K562 (cell line): ENCODE results near the gene PHF21B. TPM values are rescaled to one million over a fixed set of nuclear protein-coding genes. Genes with fewer than 3 reads are reported as not detected.

Experiments
- ATAC-seq: fragments of 200-7000 bp; cut with Tn5 transposase; 3 replicates; pipeline ENCODE4 v1.9.1; 2020; ENCODE audit warnings: moderate library complexity
- BruUV-seq: library from RNA; stranded (reverse); fragments of 400-500 nt; replicated peaks from 2 replicates; lab custom pipeline; 2021; lab: Mats Ljungman, UMichigan
- CTCF ChIA-PET: fragments of 300-600 bp; formaldehyde crosslinking; extraction: SDS; loops from one replicate; lab custom pipeline; 2021; ENCODE audit warnings: low intra/inter-chr PET ratio; lab: Yijun Ruan, JAX
- POLR2A ChIA-PET: fragments of 300-600, 350-650 bp; sonication (Branson Sonifier 250); formaldehyde crosslinking; extraction: SDS; loops from one replicate; lab custom pipeline; 2021; ENCODE audit warnings: antibody characterized with exemption, inconsistent platforms; lab: Yijun Ruan, JAX
- DNase-seq, 4 experiments: peaks; one replicate each; pipeline versions ENCODE4 v3.0.0 to v3.0.0-alpha.2; 2011 to 2018; ENCODE audit warnings: low spot score in 3 of 4, mixed read lengths in 3 of 4; ENCODE audit errors: extremely low read depth in 1 of 4
- FAIRE-seq: peaks from 2 replicates; lab custom pipeline; 2011; peaks lifted over from hg19 to GRCh38; lab: Jason Lieb, UNC
- H2AFZ ChIP-seq: 2 replicates; pipeline ENCODE4 v1.6.0; 2011; ENCODE audit warnings: low read depth, low read length, control low read depth, inconsistent platforms
- H3K27ac ChIP-seq: fragments of 200-600 bp; 3 replicates; pipeline ENCODE4 v1.8.0; 2011; ENCODE audit warnings: low read depth, mild to moderate bottlenecking, control low read depth, inconsistent platforms, low read length, moderate library complexity, mixed read lengths; ENCODE audit errors: extremely low read depth
- H3K27me3 ChIP-seq, 2 experiments: fragments of 300-600 bp in 1 of 2; 2 replicates in 1 of 2; 3 replicates in 1 of 2; pipeline versions ENCODE4 v1.6.0 to v1.8.0; 2011; ENCODE audit warnings: inconsistent platforms in 2 of 2, low read length in 2 of 2, mild to moderate bottlenecking in 1 of 2, mixed read lengths in 1 of 2, moderate library complexity in 1 of 2; ENCODE audit not compliant: control insufficient read depth in 2 of 2, insufficient read depth in 2 of 2
- H3K36me3 ChIP-seq: fragments of 300-600 bp; 3 replicates; pipeline ENCODE4 v1.8.0; 2011; ENCODE audit warnings: mild to moderate bottlenecking, low read length, inconsistent platforms; ENCODE audit not compliant: control insufficient read depth, insufficient read depth
- H3K4me1 ChIP-seq, 2 experiments: fragments of 200-600 bp in 1 of 2; replicated peaks in 1 of 2; 2 replicates in 1 of 2; 3 replicates in 1 of 2; pipeline versions ENCODE4 v1.5.1 to v1.8.0; 2011; ENCODE audit warnings: inconsistent platforms in 2 of 2, low read length in 2 of 2, mild to moderate bottlenecking in 1 of 2, mixed read lengths in 1 of 2, moderate library complexity in 1 of 2; ENCODE audit not compliant: control insufficient read depth in 2 of 2, insufficient read depth in 2 of 2
- H3K4me2 ChIP-seq: 2 replicates; pipeline ENCODE4 v1.6.1; 2011; ENCODE audit warnings: low read length, control low read depth, inconsistent platforms, mixed read lengths; ENCODE audit not compliant: insufficient read depth
- H3K4me3 ChIP-seq: fragments of 200-600 bp; sonication (generic), shearing (Covaris generic); 2 replicates; pipeline ENCODE4 v1.5.1; 2016; ENCODE audit warnings: control low read depth, inconsistent platforms
- H3K79me2 ChIP-seq: fragments of 200-600 bp; 3 replicates; pipeline ENCODE4 v1.8.0; 2011; ENCODE audit warnings: low read length, inconsistent platforms; ENCODE audit not compliant: control insufficient read depth, insufficient read depth
- H3K9ac ChIP-seq, 2 experiments: 2 replicates each; pipeline versions ENCODE4 v1.6.0 to v1.6.1; 2011; ENCODE audit warnings: low read depth in 2 of 2, low read length in 2 of 2, control low read depth in 1 of 2, inconsistent platforms in 1 of 2, mild to moderate bottlenecking in 1 of 2, mixed read lengths in 1 of 2; ENCODE audit not compliant: insufficient read depth in 1 of 2
- H3K9me1 ChIP-seq: one replicate; pipeline ENCODE4 v1.6.0; 2011; ENCODE audit warnings: inconsistent platforms, mild to moderate bottlenecking, low read length, moderate library complexity; ENCODE audit not compliant: control insufficient read depth, insufficient read depth
- H3K9me3 ChIP-seq: replicated peaks from 2 replicates; pipeline ENCODE4 v1.5.1; 2011; ENCODE audit warnings: low read depth, low read length, inconsistent platforms; ENCODE audit not compliant: control insufficient read depth, insufficient read depth
- H4K20me1 ChIP-seq: replicated peaks from 2 replicates; pipeline ENCODE4 v1.6.1; 2011; ENCODE audit warnings: low read length, inconsistent platforms, mixed read lengths; ENCODE audit not compliant: control insufficient read depth, insufficient read depth
- BACH1 ChIP-seq: fragments of 200-800 bp; sonication (Bioruptor generic); IDR thresholded peaks from 2 replicates; pipeline ENCODE4 v1.6.1; 2016; ENCODE audit warnings: missing genetic modification characterization, missing compliant biosample characterization
- CREM ChIP-seq: IDR thresholded peaks from 2 replicates; pipeline ENCODE4 v1.6.1; 2014; ENCODE audit warnings: antibody characterized with exemption, low read depth
- ID3 ChIP-seq, 2 experiments: fragments of 250-450 bp in 1 of 2; fragments of 450-650 bp in 1 of 2; sonication (Bioruptor Pico) in 1 of 2; IDR thresholded peaks; 2 replicates each; pipeline versions ENCODE4 v1.6.1 to v1.8.0; 2016 to 2021; ENCODE audit warnings: mild to moderate bottlenecking in 2 of 2, moderate library complexity in 2 of 2, missing compliant biosample characterization in 1 of 2, missing genetic modification characterization in 1 of 2
- JUN ChIP-seq, 2 experiments: sonication (generic) in 1 of 2; formaldehyde crosslinking in 1 of 2; IDR thresholded peaks; 2 replicates each; pipeline versions ENCODE4 v1.6.1 to v1.8.0; 2012 to 2022; ENCODE audit warnings: borderline replicate concordance in 2 of 2, mild to moderate bottlenecking in 2 of 2, improper control_type of control experiment in 1 of 2, low read depth in 1 of 2, low read length in 1 of 2, missing genetic modification reagents in 1 of 2
- MAFF ChIP-seq: IDR thresholded peaks from 2 replicates; pipeline ENCODE4 v1.6.1; 2012; ENCODE audit warnings: low read length, improper control_type of control experiment
- MLLT1 ChIP-seq, 2 experiments: fragments of 450-650 bp; IDR thresholded peaks; 2 replicates each; pipeline ENCODE4 v1.6.1; 2016
- PML ChIP-seq: IDR thresholded peaks from 2 replicates; pipeline ENCODE4 v1.6.1; 2012; ENCODE audit warnings: low read length, inconsistent platforms
- PTRF ChIP-seq: fragments of 450-650 bp; IDR thresholded peaks from 2 replicates; pipeline ENCODE4 v1.6.1; 2016; ENCODE audit warnings: mild to moderate bottlenecking, missing genetic modification characterization, missing compliant biosample characterization
- TEAD1 ChIP-seq, 2 experiments: fragments of 450-650 bp in 1 of 2; sonication (generic) in 1 of 2; formaldehyde crosslinking; IDR thresholded peaks; 2 replicates each; pipeline versions ENCODE4 v1.4.0 to v1.8.0; 2020 to 2022; ENCODE audit warnings: mild to moderate bottlenecking in 2 of 2, missing genetic modification reagents in 1 of 2
- THAP7 ChIP-seq: fragments of 250-450 bp; sonication (Bioruptor Pico); IDR thresholded peaks from 2 replicates; pipeline ENCODE4 v1.5.0; 2021
- TRIM28 ChIP-seq: fragments of 450-650 bp; IDR thresholded peaks from 2 replicates; pipeline ENCODE4 v1.6.1; 2017
- ZNF165 ChIP-seq: fragments of 250-450 bp; sonication (Bioruptor Pico); IDR thresholded peaks from 2 replicates; pipeline ENCODE4 v1.4.0; 2020; ENCODE audit warnings: borderline replicate concordance
- ZNF445 ChIP-seq: fragments of 250-450 bp; sonication (Bioruptor Pico); IDR thresholded peaks from 2 replicates; pipeline ENCODE4 v1.4.0; 2020; ENCODE audit warnings: low read depth, mild to moderate bottlenecking, moderate library complexity
- ZNF561 ChIP-seq: fragments of 450-650 bp; formaldehyde crosslinking; conservative IDR thresholded peaks from 2 replicates; pipeline ENCODE4 v1.4.0; 2020; ENCODE audit warnings: mild to moderate bottlenecking, moderate library complexity
- ZNF592 ChIP-seq: fragments of 450-650 bp; IDR thresholded peaks from 2 replicates; pipeline ENCODE4 v1.6.1; 2017; ENCODE audit warnings: antibody characterized with exemption, mild to moderate bottlenecking
- ZNF717 ChIP-seq: fragments of 250-450 bp; sonication (Bioruptor Pico); IDR thresholded peaks from 2 replicates; pipeline ENCODE4 v1.5.0; 2021
- WGBS: fragments of 100-300 bp; shearing (Covaris generic); methylation state at CpG from one replicate; pipeline ENCODE4 v1.1.6; 2016; ENCODE audit warnings: low coverage, mixed read lengths; ENCODE audit not compliant: insufficient coverage; ENCODE audit errors: missing lambda C conversion rate; 5-methylcytosine and 5-hydroxymethylcytosine counted together
- in situ Hi-C: fragments of 300-500 bp; cut with MboI; formaldehyde crosslinking; loops from 4 replicates; pipeline ENCODE4 v1.15.0; 2018; ENCODE audit warnings: inconsistent platforms, mixed read lengths
- intact Hi-C: fragments of 100-400 bp; cut with micrococcal nuclease; formaldehyde crosslinking; loops from 2 replicates; pipeline ENCODE4 v1.14.2; 2022
- polyA plus RNA-seq, 8 experiments: library from polyadenylated mRNA; depleted of rRNA in 4 of 8; stranded (reverse) in 5 of 8; unstranded in 3 of 8; fragments of >200 nt; fragmentation: Nextera tagmentation in 2 of 8; fragmentation: Illumina TruSeq in 1 of 8; extraction: Ambion mirVana in 2 of 8; extraction: Trizol in 1 of 8; gene quantifications; 2 replicates each; pipeline versions ENCODE4 v1.2.1 to v1.2.3, GENCODE V29; 2011 to 2014; ENCODE audit warnings: inconsistent platforms in 1 of 8, missing spikeins in 1 of 8
- total RNA-seq, 7 experiments: library from RNA; depleted of rRNA in 6 of 7; stranded (reverse); fragments of >200 nt in 6 of 7; fragmentation: Illumina TruSeq in 2 of 7; extraction: Trizol in 2 of 7; gene quantifications; 2 replicates each; pipeline versions ENCODE4 v1.2.1 to v1.2.3, GENCODE V29; 2011 to 2021; ENCODE audit warnings: low replicate concordance in 1 of 7

Gene PHF21B
- total and polyA plus RNA-seq, 9 of the 15 experiments (the other 6 are each of a cell fraction or from before 2014, with no cell fraction given), result 0.04 TPM; not detected in 8

GRCh38 chr22:44848791-44849420 lies 160.9 kb downstream of the PHF21B start:
- H3K27me3 ChIP-seq, result peaks cover 0 to 26% of the 10 kb centered on the region in 2 experiments; a peak in 2 of 5 replicates
- no peak overlapping the region for H3K27ac ChIP-seq
- ChIA-PET CTCF (no interaction called here), POLR2A (no interaction called here)
- H3K4me1 ChIP-seq, result no peaks in the 10 kb centered on the region; a peak in 1 of 5 replicates
- 0 out of 2 replicates have a peak, but pooled peaks cover 3% of the 10 kb centered on the region for H4K20me1 ChIP-seq
- FAIRE-seq (no peak), ATAC-seq (no peak), DNase-seq (no peak)
- no peaks in the 10 kb centered on the region for H3K9me3 ChIP-seq
- H3K36me3 ChIP-seq, result no peaks in the 10 kb centered on the region
- intact Hi-C loops (no loop called here), in situ Hi-C loops (no loop called here)
- H3K79me2 ChIP-seq, result no peaks in the 10 kb centered on the region
- H3K9ac ChIP-seq, result no peak overlapping the region
- no peak overlapping the region for H2AFZ ChIP-seq
- no peaks in the 10 kb centered on the region for H3K9me1 ChIP-seq
- BruUV-seq, result no TSS peak
- no peak overlapping the region for H3K4me2 ChIP-seq
- WGBS, result 6% methylated on average over 12 of the region's 21 CpGs
- H3K4me3 ChIP-seq, result no peak overlapping the region
- TF ChIP-seq MLLT1 (IDR thresholded peaks at IDR 0.05) (no peak), PML (no peak), MAFF (no peak), ID3 (CRISPR knock-in tag; IDR thresholded peaks at IDR 0.05) (no peak), ID3 (tag; IDR thresholded peaks at IDR 0.05) (no peak), THAP7 (CRISPR knock-in tag) (no peak), TRIM28 (no peak), ZNF717 (CRISPR knock-in tag) (no peak), BACH1 (tag) (no peak), ZNF445 (CRISPR knock-in tag) (no peak), CREM (no peak), TEAD1 (CRISPR knock-in tag; IDR thresholded peaks at IDR 0.05) (no peak), PTRF (tag) (no peak), ZNF592 (no peak), ZNF165 (CRISPR knock-in tag) (no peak), JUN (IDR thresholded peaks at IDR 0.05; ENCODE audit: borderline replicate concordance, low read depth, low read length) (no peak), JUN (CRISPR knock-in tag; IDR thresholded peaks at IDR 0.05; ENCODE audit: borderline replicate concordance) (no peak), ZNF561 (CRISPR knock-in tag) (no peak)
